Neural progenitor cell (in vitro differentiated cells): ENCODE data around the gene ACSS3. TPM values are rescaled to one million over a fixed set of nuclear protein-coding genes. Genes with fewer than 3 reads are reported as not detected.

Experiments used
- DNase-seq: peaks from one replicate; pipeline ENCODE4 v3.0.0-alpha.2; 2016; ENCODE audit warnings: low spot score
- H2AFZ ChIP-seq: fragments of 200-600 bp; sonication (generic); replicated peaks from 2 replicates; pipeline ENCODE4 v1.6.1; 2016; ENCODE audit warnings: antibody characterized with exemption
- H3F3A ChIP-seq: fragments of 200-600 bp; sonication (generic); 2 replicates; pipeline ENCODE4 v1.6.1; 2016; ENCODE audit warnings: antibody characterized with exemption, low read depth
- H3K27ac ChIP-seq: fragments of 200-600 bp; sonication (generic); 2 replicates; pipeline ENCODE4 v1.5.1; 2016; ENCODE audit warnings: mild to moderate bottlenecking
- H3K27me3 ChIP-seq: fragments of 200-600 bp; sonication (generic); 2 replicates; pipeline ENCODE4 v1.6.1; 2016; ENCODE audit warnings: mild to moderate bottlenecking, moderate library complexity
- H3K36me3 ChIP-seq: fragments of 200-600 bp; sonication (generic); 2 replicates; pipeline ENCODE4 v1.5.1; 2016
- H3K4me1 ChIP-seq: fragments of 200-600 bp; sonication (generic); 2 replicates; pipeline ENCODE4 v1.6.1; 2016; ENCODE audit warnings: mixed run types
- H3K4me2 ChIP-seq: fragments of 200-600 bp; sonication (generic); 2 replicates; pipeline ENCODE4 v1.6.1; 2016
- H3K4me3 ChIP-seq: fragments of 200-600 bp; sonication (generic); 2 replicates; pipeline ENCODE4 v1.5.1; 2016
- H3K79me2 ChIP-seq: fragments of 200-600 bp; sonication (generic); 2 replicates; pipeline ENCODE4 v1.6.1; 2016; ENCODE audit warnings: low read depth
- H3K9ac ChIP-seq: fragments of 200-600 bp; sonication (generic); 2 replicates; pipeline ENCODE4 v1.6.1; 2016
- H3K9me3 ChIP-seq: fragments of 200-600 bp; sonication (generic); 2 replicates; pipeline ENCODE4 v1.5.1; 2016; ENCODE audit warnings: low read depth
- H4K20me1 ChIP-seq: fragments of 200-600 bp; sonication (generic); 2 replicates; pipeline ENCODE4 v1.6.1; 2016; ENCODE audit warnings: low read depth
- H3K27ac Mint-ChIP-seq: 3 replicates; pipeline ENCODE4 v1.8.0; 2021; ENCODE audit warnings: mixed read lengths
- H3K27me3 Mint-ChIP-seq: 2 replicates; pipeline ENCODE4 v1.8.0; 2022; ENCODE audit warnings: low read depth, mild to moderate bottlenecking, inconsistent platforms, moderate library complexity, mixed read lengths; ENCODE audit not compliant: insufficient read depth
- H3K36me3 Mint-ChIP-seq: 3 replicates; pipeline ENCODE4 v1.8.0; 2021; ENCODE audit warnings: mixed read lengths
- H3K4me1 Mint-ChIP-seq: 3 replicates; pipeline ENCODE4 v1.8.0; 2021; ENCODE audit warnings: mixed read lengths
- H3K4me3 Mint-ChIP-seq: 3 replicates; pipeline ENCODE4 v1.8.0; 2021; ENCODE audit warnings: mild to moderate bottlenecking, moderate library complexity, mixed read lengths
- H3K9me3 Mint-ChIP-seq: 3 replicates; pipeline ENCODE4 v1.8.0; 2020; ENCODE audit warnings: mixed read lengths
- EZH2 ChIP-seq: fragments of 200-600 bp; sonication (generic); IDR thresholded peaks from 2 replicates; pipeline ENCODE4 v1.6.1; 2017; ENCODE audit warnings: antibody characterized with exemption, mild to moderate bottlenecking, moderate library complexity
- EZH2phosphoT487 ChIP-seq: fragments of 200-600 bp; sonication (generic); IDR thresholded peaks from 2 replicates; pipeline ENCODE4 v1.6.1; 2017; ENCODE audit warnings: antibody characterized with exemption
- total RNA-seq: library from RNA; depleted of rRNA; stranded (reverse); fragments of >200 nt; gene quantifications from 2 replicates; pipeline ENCODE4 v1.2.3, GENCODE V29; 2015; ENCODE audit warnings: low replicate concordance
- TF ChIP-seq, protein P1 (sequence below): fragments of 200-600 bp; sonication (generic); IDR thresholded peaks from 2 replicates; pipeline ENCODE4 v1.5.1; 2017; ENCODE audit warnings: antibody characterized with exemption, mild to moderate bottlenecking

ACSS3 gene
- total RNA-seq, 1 donor from 2014 or later = 26.5 TPM

DNA sequence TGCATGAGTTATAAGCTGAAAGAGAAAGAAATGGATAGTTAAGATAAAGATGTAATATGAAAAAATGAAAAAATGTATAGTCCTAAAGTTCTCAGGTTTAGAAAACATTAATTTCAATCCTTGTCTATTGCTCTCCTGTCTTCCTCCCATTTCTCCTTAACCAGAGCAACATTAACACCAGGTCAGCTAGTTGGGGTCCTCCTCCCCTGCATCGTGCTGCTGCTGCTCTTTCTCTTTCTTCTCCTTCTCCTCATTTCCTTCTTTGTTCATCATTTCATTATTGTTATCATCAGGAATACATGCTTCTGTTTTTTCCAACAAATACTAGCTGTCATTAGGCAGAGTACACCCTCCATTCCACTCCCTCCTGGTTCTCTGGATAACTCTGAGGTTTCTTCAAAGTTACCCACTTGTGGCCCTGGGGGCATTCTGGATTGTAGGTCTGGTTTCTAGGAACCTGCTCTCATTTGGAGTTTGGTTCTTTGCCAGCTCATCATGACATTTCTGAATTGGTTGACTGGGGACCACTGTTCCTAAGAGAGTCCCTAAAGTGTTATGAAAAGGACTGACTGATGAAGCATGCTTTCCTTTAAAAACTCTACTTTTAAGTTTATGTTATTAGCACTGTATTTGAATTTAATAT lies 17.0 kb downstream of the ACSS3 start:
- Histone ChIP-seq H4K20me1 (no peaks in the 10 kb centered on the region), H3K4me2 (no peak overlapping the region), H3K4me3 (no peak overlapping the region), H3K27ac (no peak overlapping the region), H3K9me3 (no peaks in the 10 kb centered on the region), H3K4me1 (peaks cover 32% of the 10 kb centered on the region), H3F3A (no peaks in the 10 kb centered on the region), H3K9ac (no peak overlapping the region), H2AFZ (no peak overlapping the region), H3K79me2 (peaks cover 13% of the 10 kb centered on the region), H3K36me3 (no peaks in the 10 kb centered on the region), H3K27me3 (no peaks in the 10 kb centered on the region)
- H3K9me3 Mint-ChIP-seq = no peaks in the 10 kb centered on the region
- TF ChIP-seq EZH2 = no peak
- TF ChIP-seq, protein P1, sequence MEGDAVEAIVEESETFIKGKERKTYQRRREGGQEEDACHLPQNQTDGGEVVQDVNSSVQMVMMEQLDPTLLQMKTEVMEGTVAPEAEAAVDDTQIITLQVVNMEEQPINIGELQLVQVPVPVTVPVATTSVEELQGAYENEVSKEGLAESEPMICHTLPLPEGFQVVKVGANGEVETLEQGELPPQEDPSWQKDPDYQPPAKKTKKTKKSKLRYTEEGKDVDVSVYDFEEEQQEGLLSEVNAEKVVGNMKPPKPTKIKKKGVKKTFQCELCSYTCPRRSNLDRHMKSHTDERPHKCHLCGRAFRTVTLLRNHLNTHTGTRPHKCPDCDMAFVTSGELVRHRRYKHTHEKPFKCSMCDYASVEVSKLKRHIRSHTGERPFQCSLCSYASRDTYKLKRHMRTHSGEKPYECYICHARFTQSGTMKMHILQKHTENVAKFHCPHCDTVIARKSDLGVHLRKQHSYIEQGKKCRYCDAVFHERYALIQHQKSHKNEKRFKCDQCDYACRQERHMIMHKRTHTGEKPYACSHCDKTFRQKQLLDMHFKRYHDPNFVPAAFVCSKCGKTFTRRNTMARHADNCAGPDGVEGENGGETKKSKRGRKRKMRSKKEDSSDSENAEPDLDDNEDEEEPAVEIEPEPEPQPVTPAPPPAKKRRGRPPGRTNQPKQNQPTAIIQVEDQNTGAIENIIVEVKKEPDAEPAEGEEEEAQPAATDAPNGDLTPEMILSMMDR = no peak
- no peak for TF ChIP-seq EZH2phosphoT487
- H3K4me1 Mint-ChIP-seq = no peaks in the 10 kb centered on the region
- no peak for DNase-seq
- H3K4me3 Mint-ChIP-seq = no peak overlapping the region
- H3K27me3 Mint-ChIP-seq = no peaks in the 10 kb centered on the region
- no peak overlapping the region for H3K27ac Mint-ChIP-seq
- no peaks in the 10 kb centered on the region for H3K36me3 Mint-ChIP-seq

DNA sequence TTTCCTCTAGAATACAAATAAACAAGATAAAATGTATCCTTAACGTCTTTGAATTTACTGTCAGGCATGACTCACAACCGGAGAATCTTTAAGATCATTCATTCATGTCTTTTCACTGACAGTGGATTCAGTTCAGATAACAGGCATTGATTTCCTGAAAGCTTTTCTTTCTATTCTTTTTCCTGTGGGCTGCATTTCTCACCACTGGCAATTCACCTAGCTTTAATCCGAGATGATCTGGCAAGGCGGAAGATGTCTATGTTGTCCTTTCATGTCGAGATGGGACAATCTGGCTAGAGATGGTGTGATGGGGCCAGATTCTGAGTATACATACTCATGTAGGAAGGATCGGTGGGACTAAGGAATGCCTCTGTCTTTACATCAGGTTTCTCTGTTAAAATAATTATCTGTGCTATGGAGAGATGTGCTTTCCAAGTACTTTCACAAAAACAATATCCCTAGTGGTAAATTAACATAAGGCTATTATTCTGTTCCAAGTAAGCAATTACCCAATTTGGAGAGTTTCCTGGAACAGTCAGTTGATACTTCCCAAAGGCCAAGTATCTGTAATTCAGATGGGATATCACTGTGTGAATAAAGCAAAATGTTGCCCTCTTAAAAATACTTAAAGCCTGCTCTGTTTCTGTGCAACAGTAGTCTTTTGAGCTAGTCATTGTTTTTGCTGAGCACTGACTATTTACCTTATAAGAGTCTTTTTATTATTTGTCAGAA lies 17.8 kb downstream of the ACSS3 start:
- Mint-ChIP-seq H3K4me1 (no peaks in the 10 kb centered on the region), H3K9me3 (no peaks in the 10 kb centered on the region), H3K27me3 (no peaks in the 10 kb centered on the region), H3K36me3 (no peaks in the 10 kb centered on the region), H3K4me3 (no peak overlapping the region), H3K27ac (no peak overlapping the region)
- Histone ChIP-seq H3K27me3 (no peaks in the 10 kb centered on the region), H3K4me2 (peak overlapping the region; percentile 4), H3K79me2 (peaks cover 7% of the 10 kb centered on the region), H4K20me1 (no peaks in the 10 kb centered on the region), H3F3A (no peaks in the 10 kb centered on the region), H3K27ac (no peak overlapping the region), H3K36me3 (no peaks in the 10 kb centered on the region), H3K9me3 (no peaks in the 10 kb centered on the region), H3K4me1 (peaks cover 27% of the 10 kb centered on the region), H3K9ac (no peak overlapping the region), H2AFZ (no peak overlapping the region), H3K4me3 (no peak overlapping the region)
- no peak for DNase-seq
- TF ChIP-seq EZH2phosphoT487 = no peak
- no peak for TF ChIP-seq EZH2
- TF ChIP-seq, protein P1 = no peak

DNA sequence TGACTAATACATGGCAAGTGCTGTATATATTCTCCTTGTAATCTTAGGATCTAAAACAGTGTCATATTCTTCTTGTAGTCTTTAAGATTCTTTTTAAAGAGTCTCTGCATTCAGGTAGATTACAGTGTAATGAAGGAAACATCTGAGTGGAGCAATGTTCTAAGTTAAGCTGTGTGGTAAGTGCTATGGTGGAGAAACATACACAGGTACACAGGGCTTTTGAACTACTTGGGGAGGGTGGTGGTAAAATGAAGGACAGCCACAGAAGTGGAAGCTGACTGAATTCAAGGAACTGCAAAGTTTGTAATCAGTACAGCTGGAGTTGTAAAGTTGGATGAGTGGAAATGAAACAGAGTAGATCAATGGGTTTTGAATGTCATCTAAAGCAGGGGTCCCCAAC lies 27.8 kb downstream of the ACSS3 start:
- Mint-ChIP-seq H3K27ac (no peak overlapping the region), H3K9me3 (no peaks in the 10 kb centered on the region), H3K27me3 (no peaks in the 10 kb centered on the region), H3K36me3 (no peaks in the 10 kb centered on the region), H3K4me3 (no peak overlapping the region), H3K4me1 (no peaks in the 10 kb centered on the region)
- H3K27me3 ChIP-seq = no peaks in the 10 kb centered on the region
- H4K20me1 ChIP-seq = no peaks in the 10 kb centered on the region
- H3K4me2 ChIP-seq = no peak overlapping the region
- no peak overlapping the region for H2AFZ ChIP-seq
- no peaks in the 10 kb centered on the region for H3K36me3 ChIP-seq
- no peak overlapping the region for H3K9ac ChIP-seq
- H3K9me3 ChIP-seq = no peaks in the 10 kb centered on the region
- no peaks in the 10 kb centered on the region for H3F3A ChIP-seq
- no peak overlapping the region for H3K4me3 ChIP-seq
- no peak for DNase-seq
- H3K79me2 ChIP-seq = no peaks in the 10 kb centered on the region
- H3K27ac ChIP-seq = no peak overlapping the region
- TF ChIP-seq, protein P1 = no peak
- TF ChIP-seq EZH2phosphoT487 (no peak), EZH2 (no peak)
- peaks cover 7% of the 10 kb centered on the region for H3K4me1 ChIP-seq
